Measurements from ENCODE around the gene KRTAP5-2. TPM values are rescaled to one million over a fixed set of nuclear protein-coding genes. Genes with fewer than 3 reads are reported as not detected.
"Not testable (repeated sequence)": the region's sequence is repeated elsewhere in the genome, so short reads cannot be mapped to it uniquely, and the experiment has no call there.

KRTAP5-2 gene
- total RNA-seq, 1 donor, result not detected

- no peak for DNase-seq (ENCODE audit: low read depth in 2 of 3, low spot score in 2 of 3)
Observed at GRCh38 chr11:1592628-1593027, 5.5 kb downstream of the KRTAP5-2 start.

GRCh38 chr11:1589996-1590395 is 8.1 kb downstream of the KRTAP5-2 start:
- DNase-seq (ENCODE audit: low read depth in 2 of 3, low spot score in 2 of 3), result no peak

- not testable (repeated sequence) for DNase-seq (ENCODE audit: low read depth in 2 of 3, low spot score in 2 of 3)
Observed at GRCh38 chr11:1589191-1589963, 8.7 kb downstream of the KRTAP5-2 start.

GRCh38 chr11:1586699-1587098 is 11.4 kb downstream of the KRTAP5-2 start:
- no peak for DNase-seq (ENCODE audit: low read depth in 2 of 3, low spot score in 2 of 3)

- DNase-seq (ENCODE audit: low read depth in 2 of 3, low spot score in 2 of 3), result peak in 1 of 3 donors; percentile 51
Observed at GRCh38 chr11:1584661-1585370, 13.3 kb downstream of the KRTAP5-2 start, which contains the start of gene KRTAP5-1. Gene KRTAP5-1 (minus strand): TSS chr11:1585283. CDS start chr11:1585249, 34 bp downstream.

GRCh38 chr11:1582909-1583308 is 15.2 kb downstream of the KRTAP5-2 start:
- not testable (repeated sequence) for DNase-seq (ENCODE audit: low read depth in 2 of 3, low spot score in 2 of 3)

- DNase-seq (ENCODE audit: low read depth in 2 of 3, low spot score in 2 of 3), result no peak
Observed at GRCh38 chr11:1581976-1582375, 16.1 kb downstream of the KRTAP5-2 start.

- DNase-seq (ENCODE audit: low read depth in 2 of 3, low spot score in 2 of 3), result no peak
Observed at GRCh38 chr11:1576825-1577224, 21.3 kb downstream of the KRTAP5-2 start.

GRCh38 chr11:1575756-1576155 is 22.3 kb downstream of the KRTAP5-2 start:
- DNase-seq (ENCODE audit: low read depth in 2 of 3, low spot score in 2 of 3), result not testable (repeated sequence)

- no peak for DNase-seq (ENCODE audit: low read depth in 2 of 3, low spot score in 2 of 3)
Observed at GRCh38 chr11:1574933-1575242, 23.2 kb downstream of the KRTAP5-2 start.

GRCh38 chr11:1574238-1574932 is 23.7 kb downstream of the KRTAP5-2 start:
- DNase-seq (ENCODE audit: low read depth in 2 of 3, low spot score in 2 of 3), result peak in 1 of 3 donors; percentile 45

GRCh38 chr11:1573903-1574237 is 24.2 kb downstream of the KRTAP5-2 start:
- no peak for DNase-seq (ENCODE audit: low read depth in 2 of 3, low spot score in 2 of 3)

- DNase-seq (ENCODE audit: low read depth in 2 of 3, low spot score in 2 of 3), result no peak
Observed at GRCh38 chr11:1573077-1573902, 24.8 kb downstream of the KRTAP5-2 start.

GRCh38 chr11:1572197-1573076 is 25.7 kb downstream of the KRTAP5-2 start, which contains the start of gene DUSP8:
Gene DUSP8 (minus strand): TSS chr11:1572271. CDS start chr11:1565826, 6,445 bp downstream.
- peak; percentile 87 to 99 (median 91) for DNase-seq (ENCODE audit: low read depth in 2 of 3, low spot score in 2 of 3)

- no peak for DNase-seq (ENCODE audit: low read depth in 2 of 3, low spot score in 2 of 3)
Observed at GRCh38 chr11:1571760-1572196, 26.3 kb downstream of the KRTAP5-2 start.

- no peak for DNase-seq (ENCODE audit: low read depth in 2 of 3, low spot score in 2 of 3)
Observed at GRCh38 chr11:1570896-1571759, 27.0 kb downstream of the KRTAP5-2 start.

- no peak for DNase-seq (ENCODE audit: low read depth in 2 of 3, low spot score in 2 of 3)
Observed at GRCh38 chr11:1570531-1570895, 27.6 kb downstream of the KRTAP5-2 start.

GRCh38 chr11:1570001-1570453 is 28.1 kb downstream of the KRTAP5-2 start:
- DNase-seq (ENCODE audit: low read depth in 2 of 3, low spot score in 2 of 3), result no peak
